Measurements from ENCODE around the gene CIAO2A. TPM values are rescaled to one million over a fixed set of nuclear protein-coding genes. Genes with fewer than 3 reads are reported as not detected.
A peak's percentile ranks its signal among the peaks of the same experiment; 100 is the strongest.

CIAO2A gene
- total RNA-seq, 4 donors from 2014 or later = 104 to 144 (median 129) TPM

DNA sequence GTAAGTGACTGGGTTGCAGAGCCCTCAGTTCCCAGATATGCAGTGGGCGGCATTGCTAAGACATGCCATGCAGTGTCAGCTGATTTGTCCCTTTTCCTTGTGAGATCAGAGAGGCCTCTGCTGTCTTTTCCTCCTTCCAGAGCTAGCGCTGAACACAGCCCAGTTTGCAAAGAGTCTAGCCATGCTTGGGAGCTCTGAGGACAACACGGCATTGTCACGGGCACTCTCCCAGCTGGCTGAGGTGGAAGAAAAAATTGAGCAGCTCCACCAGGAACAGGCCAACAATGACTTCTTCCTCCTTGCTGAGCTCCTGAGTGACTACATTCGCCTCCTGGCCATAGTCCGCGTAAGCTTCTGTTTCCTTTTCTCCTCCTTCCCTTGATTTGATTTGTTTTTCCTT lies 37.9 kb upstream of the CIAO2A start:
- Histone ChIP-seq H3K27me3 (no peaks in the 10 kb centered on the region), H3K9me3 (no peaks in the 10 kb centered on the region), H3K27ac (peak overlapping the region; percentile 81 to 99 (median 96)), H3K36me3 (peaks cover 48 to 66% of the 10 kb centered on the region in 2 donors), H3K4me1 (peaks cover 73 to 82% of the 10 kb centered on the region in 2 donors), H3K4me3 (replicated peaks in 1 of 3) (no peak overlapping the region)
- 66 to 69% methylated on average over 7 of the region's 7 CpGs for WGBS, 2 donors
- peak in 1 of 2 donors; percentile 16 for TF ChIP-seq POLR2A (IDR thresholded peaks at IDR 0.05)
- TF ChIP-seq, protein P1, sequence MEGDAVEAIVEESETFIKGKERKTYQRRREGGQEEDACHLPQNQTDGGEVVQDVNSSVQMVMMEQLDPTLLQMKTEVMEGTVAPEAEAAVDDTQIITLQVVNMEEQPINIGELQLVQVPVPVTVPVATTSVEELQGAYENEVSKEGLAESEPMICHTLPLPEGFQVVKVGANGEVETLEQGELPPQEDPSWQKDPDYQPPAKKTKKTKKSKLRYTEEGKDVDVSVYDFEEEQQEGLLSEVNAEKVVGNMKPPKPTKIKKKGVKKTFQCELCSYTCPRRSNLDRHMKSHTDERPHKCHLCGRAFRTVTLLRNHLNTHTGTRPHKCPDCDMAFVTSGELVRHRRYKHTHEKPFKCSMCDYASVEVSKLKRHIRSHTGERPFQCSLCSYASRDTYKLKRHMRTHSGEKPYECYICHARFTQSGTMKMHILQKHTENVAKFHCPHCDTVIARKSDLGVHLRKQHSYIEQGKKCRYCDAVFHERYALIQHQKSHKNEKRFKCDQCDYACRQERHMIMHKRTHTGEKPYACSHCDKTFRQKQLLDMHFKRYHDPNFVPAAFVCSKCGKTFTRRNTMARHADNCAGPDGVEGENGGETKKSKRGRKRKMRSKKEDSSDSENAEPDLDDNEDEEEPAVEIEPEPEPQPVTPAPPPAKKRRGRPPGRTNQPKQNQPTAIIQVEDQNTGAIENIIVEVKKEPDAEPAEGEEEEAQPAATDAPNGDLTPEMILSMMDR (IDR thresholded peaks at IDR 0.05) = no peak
- intact Hi-C loops (cut with DNase I) = no loop called here
- DNase-seq = peak; percentile 61 to 73

DNA sequence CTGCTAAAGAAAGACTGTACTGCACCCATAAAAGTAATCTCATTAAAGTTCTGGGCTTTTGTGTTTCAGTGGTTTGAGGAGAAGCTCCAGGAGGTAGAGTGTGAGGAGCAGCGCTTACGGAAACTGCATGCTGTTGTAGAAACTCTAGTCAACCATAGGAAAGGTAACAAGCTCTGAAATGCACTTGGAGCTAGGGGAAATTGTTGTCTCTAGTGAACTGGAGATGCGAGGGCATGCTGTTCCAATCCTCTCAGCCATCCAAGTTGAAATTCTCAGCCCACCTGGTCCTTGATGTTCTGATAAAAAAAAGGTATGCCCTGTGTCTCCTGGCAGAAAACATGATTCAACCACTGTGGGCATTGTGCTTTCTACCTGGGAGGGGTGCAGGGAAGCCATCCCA lies 36.5 kb upstream of the CIAO2A start:
- 44 to 47% methylated on average over 3 of the region's 3 CpGs for WGBS, 2 donors
- Histone ChIP-seq H3K27me3 (no peaks in the 10 kb centered on the region), H3K4me1 (peaks cover 85 to 95% of the 10 kb centered on the region in 2 donors)

DNA sequence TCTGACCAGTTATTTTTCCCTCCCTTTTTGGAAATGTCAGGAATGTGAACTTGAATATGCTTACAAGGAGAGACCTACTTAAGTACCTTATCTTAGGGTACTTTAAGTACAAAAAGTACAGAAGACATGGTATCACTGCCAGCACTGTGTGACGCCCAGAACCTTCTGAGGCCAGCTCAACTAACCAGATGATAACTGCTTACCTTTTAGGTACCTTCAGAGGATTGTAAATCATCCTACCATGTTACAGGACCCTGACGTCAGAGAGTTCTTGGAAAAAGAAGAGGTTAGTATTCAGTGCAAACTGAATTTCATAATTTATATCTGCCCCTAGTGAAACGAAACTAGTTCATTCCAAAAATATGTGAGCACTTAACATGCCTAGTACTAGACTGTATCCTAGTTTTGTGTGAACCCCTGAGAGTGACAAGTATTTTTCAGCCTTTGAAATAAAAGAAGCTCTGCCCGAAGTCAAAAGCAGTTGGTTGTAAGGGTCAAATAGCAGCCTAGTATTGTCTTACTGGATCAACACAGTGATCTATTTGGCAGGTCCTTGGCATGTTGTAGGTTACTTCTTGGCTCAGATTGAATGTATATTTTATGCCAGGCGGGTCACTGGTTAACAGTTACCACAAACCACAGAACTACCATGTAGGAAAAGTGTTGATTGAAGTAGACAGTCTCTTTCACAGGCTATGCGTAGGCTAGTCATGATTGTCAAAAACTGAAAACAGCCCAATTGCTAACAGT lies 34.1 kb upstream of the CIAO2A start:
- Histone ChIP-seq H3K27me3 (no peaks in the 10 kb centered on the region), H3K27ac (peak overlapping the region; percentile 93 to 99 (median 96)), H3K9me3 (no peaks in the 10 kb centered on the region), H3K4me3 (replicated peaks in 1 of 3) (no peak overlapping the region), H3K36me3 (peaks cover 38 to 46% of the 10 kb centered on the region in 2 donors), H3K4me1 (peaks cover 67 to 73% of the 10 kb centered on the region in 2 donors)
- intact Hi-C loops (cut with DNase I) = no loop called here
- 53 to 55% methylated on average over 6 of the region's 6 CpGs for whole genome bisulfite sequencing, 2 donors
- TF ChIP-seq, protein P1 (IDR thresholded peaks at IDR 0.05) = no peak
- TF ChIP-seq POLR2A (IDR thresholded peaks at IDR 0.05) = no peak
- DNase-seq = peak; percentile 74 to 75

More for the DNA sequence above, 36.5 kb upstream of the CIAO2A start:
- Histone ChIP-seq H3K36me3 (peaks cover 37 to 52% of the 10 kb centered on the region in 2 donors), H3K27ac (peak overlapping the region; percentile 93 to 99 (median 96)), H3K4me3 (replicated peaks in 1 of 3) (no peak overlapping the region), H3K9me3 (no peaks in the 10 kb centered on the region)
- peak in 1 of 2 donors; percentile 52 for TF ChIP-seq POLR2A (IDR thresholded peaks at IDR 0.05)
- TF ChIP-seq, protein P1 (IDR thresholded peaks at IDR 0.05) = no peak
- intact Hi-C loops (cut with DNase I) = no loop called here
- peak; percentile 78 to 85 for DNase-seq

DNA sequence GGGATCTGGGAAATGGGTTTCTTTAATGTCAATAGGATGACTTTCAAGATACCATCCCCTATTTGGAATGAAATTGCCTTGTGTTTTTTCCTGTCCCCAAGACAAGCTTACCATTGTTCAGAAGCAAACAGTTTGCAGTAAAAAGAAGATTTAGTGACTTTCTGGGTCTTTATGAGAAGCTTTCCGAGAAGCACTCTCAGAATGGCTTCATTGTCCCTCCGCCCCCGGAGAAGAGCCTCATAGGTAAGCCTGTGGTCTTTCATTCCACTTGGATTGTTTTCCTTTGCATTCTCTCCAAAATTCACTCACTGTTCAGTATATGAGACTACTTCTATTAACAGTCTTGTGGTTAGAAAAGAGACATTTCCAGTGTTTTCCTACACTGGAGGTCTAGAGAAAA lies 32.3 kb upstream of the CIAO2A start:
- Histone ChIP-seq H3K9me3 (no peaks in the 10 kb centered on the region), H3K4me3 (replicated peaks in 1 of 3) (no peak overlapping the region), H3K4me1 (peaks cover 56 to 57% of the 10 kb centered on the region in 2 donors), H3K27me3 (no peaks in the 10 kb centered on the region), H3K27ac (peak overlapping the region; percentile 93 to 99 (median 96)), H3K36me3 (peaks cover 32 to 37% of the 10 kb centered on the region in 2 donors)
- no peak for DNase-seq
- intact Hi-C loops (cut with DNase I) = no loop called here
- TF ChIP-seq, protein P1 (IDR thresholded peaks at IDR 0.05) = no peak
- TF ChIP-seq POLR2A (IDR thresholded peaks at IDR 0.05) = no peak
- 42 to 49% methylated on average over 3 of the region's 3 CpGs for WGBS, 2 donors

DNA sequence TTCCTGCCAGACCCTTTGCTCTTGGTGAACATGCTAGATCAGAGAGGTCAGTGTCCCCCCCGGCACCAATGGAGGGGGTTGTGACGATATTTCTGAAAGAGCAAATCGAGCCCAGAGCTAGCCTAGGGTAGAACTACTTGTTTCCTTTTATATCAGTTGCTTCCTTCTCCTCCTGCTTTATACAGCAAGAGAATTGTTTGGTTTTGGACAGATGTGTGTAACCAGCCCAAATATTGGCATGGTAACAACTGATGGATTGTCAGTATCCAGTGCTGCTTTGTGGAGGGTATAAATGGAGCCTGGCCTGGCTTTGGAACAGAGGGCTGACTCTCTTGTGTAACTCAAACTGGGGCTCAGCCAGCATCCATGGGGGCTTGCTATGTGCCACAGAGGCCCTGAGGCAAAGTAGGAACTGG lies 29.3 kb upstream of the CIAO2A start:
- TF ChIP-seq POLR2A (IDR thresholded peaks at IDR 0.05) = no peak
- TF ChIP-seq, protein P1 (IDR thresholded peaks at IDR 0.05) = no peak
- Histone ChIP-seq H3K27me3 (no peaks in the 10 kb centered on the region), H3K4me1 (peaks cover 25 to 30% of the 10 kb centered on the region in 2 donors), H3K27ac (peak overlapping the region; percentile 43 to 61 (median 60)), H3K36me3 (peaks cover 27 to 55% of the 10 kb centered on the region in 2 donors), H3K9me3 (no peaks in the 10 kb centered on the region), H3K4me3 (replicated peaks in 1 of 3) (no peak overlapping the region)
- intact Hi-C loops (cut with DNase I) = no loop called here
- DNase-seq = no peak
- WGBS, 2 donors = 88 to 91% methylated on average over 3 of the region's 3 CpGs

All from thyroid gland (tissue), 4 donors.